GM12878 (cell line): ENCODE results near the gene MYOM1. TPM values are rescaled to one million over a fixed set of nuclear protein-coding genes. Genes with fewer than 3 reads are reported as not detected.

Experiments
- ATAC-seq: fragments of 200-7000 bp; cut with Tn5 transposase; 3 replicates; pipeline ENCODE4 v1.9.1; 2020; ENCODE audit warnings: mild to moderate bottlenecking, moderate library complexity
- BruUV-seq: library from RNA; stranded (reverse); fragments of 400-500 nt; replicated peaks from 2 replicates; lab custom pipeline; 2021; lab: Mats Ljungman, UMichigan
- CTCF ChIA-PET: fragments of 300-600 bp; sonication (Branson Sonifier 250); formaldehyde crosslinking; extraction: SDS; loops from one replicate; lab custom pipeline; 2021; ENCODE audit warnings: inconsistent platforms; lab: Yijun Ruan, JAX
- POLR2A ChIA-PET: fragments of 350-600 bp; formaldehyde crosslinking; extraction: SDS; loops from one replicate; lab custom pipeline; 2021; ENCODE audit warnings: inconsistent platforms; lab: Charles Lee
- RAD21 ChIA-PET: fragments of 300-600 bp; sonication (Branson Sonifier 250); formaldehyde crosslinking; loops from one replicate; lab custom pipeline; 2023; ENCODE audit warnings: antibody characterized with exemption; ENCODE audit not compliant: unreplicated experiment; lab: Charles Lee
- SMC1A ChIA-PET: fragments of 300-600 bp; sonication (Branson Sonifier 250); formaldehyde crosslinking; loops from one replicate; lab custom pipeline; 2023; ENCODE audit not compliant: unreplicated experiment, uncharacterized antibody; lab: Charles Lee
- DNase-seq: peaks from one replicate; pipeline ENCODE4 v3.0.0-alpha.2; 2011; ENCODE audit warnings: low read depth, low spot score
- FAIRE-seq: peaks from 3 replicates; lab custom pipeline; 2011; peaks lifted over from hg19 to GRCh38; lab: Jason Lieb, UNC
- H2AFZ ChIP-seq: 2 replicates; pipeline ENCODE4 v1.6.0; 2011; ENCODE audit warnings: low read depth, low read length, control low read depth; ENCODE audit not compliant: control insufficient read depth
- H3K27ac ChIP-seq: 2 replicates; pipeline ENCODE4 v1.5.1; 2011; ENCODE audit warnings: control low read depth; ENCODE audit not compliant: control insufficient read depth, insufficient read depth
- H3K27me3 ChIP-seq, 2 experiments: replicated peaks in 1 of 2; 2 replicates each; pipeline versions ENCODE4 v1.6.0 to v1.6.1; 2011; ENCODE audit warnings: low read length in 1 of 2; ENCODE audit not compliant: control insufficient read depth in 2 of 2, insufficient read depth in 2 of 2
- H3K36me3 ChIP-seq, 2 experiments: 2 replicates each; pipeline ENCODE4 v1.5.1; 2011; ENCODE audit warnings: low read length in 1 of 2; ENCODE audit not compliant: control insufficient read depth in 2 of 2, insufficient read depth in 2 of 2
- H3K4me1 ChIP-seq: 2 replicates; pipeline ENCODE4 v1.6.1; 2011; ENCODE audit warnings: mild to moderate bottlenecking, low read length, moderate library complexity, mixed read lengths; ENCODE audit not compliant: control insufficient read depth, insufficient read depth
- H3K4me2 ChIP-seq: 2 replicates; pipeline ENCODE4 v1.6.0; 2011; ENCODE audit warnings: control low read depth; ENCODE audit not compliant: control insufficient read depth, insufficient read depth
- H3K4me3 ChIP-seq: fragments of 200-600 bp; sonication (generic); 2 replicates; pipeline ENCODE4 v1.5.1; 2016
- H3K79me2 ChIP-seq: 2 replicates; pipeline ENCODE4 v1.6.0; 2011; ENCODE audit warnings: low read length; ENCODE audit not compliant: control insufficient read depth, insufficient read depth
- H3K9ac ChIP-seq: 2 replicates; pipeline ENCODE4 v1.8.0; 2011; ENCODE audit warnings: low read length, control low read depth, mixed read lengths; ENCODE audit not compliant: control insufficient read depth, insufficient read depth
- H3K9me3 ChIP-seq: replicated peaks from 3 replicates; pipeline ENCODE4 v1.5.1; 2011; ENCODE audit warnings: mild to moderate bottlenecking, low read length; ENCODE audit not compliant: control insufficient read depth, insufficient read depth
- H4K20me1 ChIP-seq: 2 replicates; pipeline ENCODE4 v1.6.0; 2011; ENCODE audit not compliant: control insufficient read depth, insufficient read depth
- ATF2 ChIP-seq: IDR thresholded peaks from 2 replicates; pipeline ENCODE4 v1.6.1; 2012; ENCODE audit warnings: low read length, inconsistent platforms
- CTCF ChIP-seq, 3 experiments: IDR thresholded peaks in 2 of 3; conservative IDR thresholded peaks in 1 of 3; 2 replicates each; pipeline ENCODE4 v1.5.1; 2011; ENCODE audit warnings: low read depth in 3 of 3, low read length in 3 of 3, mild to moderate bottlenecking in 3 of 3, control low read depth in 2 of 3, moderate library complexity in 2 of 3, inconsistent platforms in 1 of 3, mixed read lengths in 1 of 3; ENCODE audit not compliant: control insufficient read depth in 2 of 3, insufficient read depth in 1 of 3; ENCODE audit errors: extremely low read depth in 1 of 3
- ETV6 ChIP-seq, 2 experiments: fragments of 450-650 bp in 1 of 2; IDR thresholded peaks in 1 of 2; conservative IDR thresholded peaks in 1 of 2; 2 replicates each; pipeline ENCODE4 v1.6.1; 2014; ENCODE audit warnings: antibody characterized with exemption in 1 of 2, borderline replicate concordance in 1 of 2, low read depth in 1 of 2, mild to moderate bottlenecking in 1 of 2, moderate library complexity in 1 of 2
- HDAC2 ChIP-seq: fragments of 200-600 bp; sonication (generic); IDR thresholded peaks from 2 replicates; pipeline ENCODE4 v1.6.1; 2017
- IKZF1 ChIP-seq: fragments of 450-650 bp; conservative IDR thresholded peaks from 2 replicates; pipeline ENCODE4 v1.6.1; 2017; ENCODE audit warnings: antibody characterized with exemption, mild to moderate bottlenecking
- KLF5 ChIP-seq: fragments of 450-650 bp; IDR thresholded peaks from 2 replicates; pipeline ENCODE4 v1.6.1; 2014; ENCODE audit warnings: mild to moderate bottlenecking; ENCODE audit not compliant: partially characterized antibody
- MTA3 ChIP-seq: IDR thresholded peaks from 2 replicates; pipeline ENCODE4 v1.6.1; 2012; ENCODE audit warnings: low read length, inconsistent platforms, borderline replicate concordance
- NFYA ChIP-seq: IDR thresholded peaks from 2 replicates; pipeline ENCODE4 v1.6.1; 2011; ENCODE audit warnings: low read depth, mild to moderate bottlenecking, low read length, improper control_type of control experiment, borderline replicate concordance
- NFYB ChIP-seq: IDR thresholded peaks from 2 replicates; pipeline ENCODE4 v1.6.1; 2011; ENCODE audit warnings: low read depth, mild to moderate bottlenecking, low read length, improper control_type of control experiment, moderate library complexity; ENCODE audit not compliant: insufficient read depth
- POLR2AphosphoS5 ChIP-seq: IDR thresholded peaks from 2 replicates; pipeline ENCODE4 v1.6.1; 2011; ENCODE audit warnings: mild to moderate bottlenecking, low read length, inconsistent platforms
- RUNX3 ChIP-seq: IDR thresholded peaks from 2 replicates; pipeline ENCODE4 v1.6.1; 2012; ENCODE audit warnings: low read length, inconsistent platforms
- YBX1 ChIP-seq: fragments of 450-650 bp; IDR thresholded peaks from 2 replicates; pipeline ENCODE4 v1.6.1; 2016; ENCODE audit warnings: antibody characterized with exemption
- ZBTB33 ChIP-seq: fragments of 450-650 bp; IDR thresholded peaks from 2 replicates; pipeline ENCODE4 v1.6.1; 2017; ENCODE audit warnings: mild to moderate bottlenecking
- ZNF217 ChIP-seq: fragments of 450-650 bp; IDR thresholded peaks from 2 replicates; pipeline ENCODE4 v1.6.1; 2017; ENCODE audit warnings: antibody characterized with exemption, mild to moderate bottlenecking
- WGBS: methylation state at CpG from one replicate; pipeline ENCODE4 v1.1.6; 2016; ENCODE audit warnings: low lambda C conversion rate; ENCODE audit not compliant: insufficient replicate concordance, insufficient coverage; ENCODE audit errors: missing lambda C conversion rate; 5-methylcytosine and 5-hydroxymethylcytosine counted together
- in situ Hi-C: fragments of 300-500 bp; cut with MboI; formaldehyde crosslinking; loops from 9 replicates; pipeline ENCODE4 v1.14.3; 2018; ENCODE audit warnings: mixed read lengths
- intact Hi-C: fragments of 100-400 bp; cut with micrococcal nuclease; formaldehyde crosslinking; loops from one replicate; pipeline ENCODE4 v1.14.2; 2022; ENCODE audit not compliant: unreplicated experiment
- polyA plus RNA-seq, 11 experiments: library from polyadenylated mRNA; depleted of rRNA in 4 of 11; unstranded in 6 of 11; stranded (reverse) in 5 of 11; fragments of >200 nt; fragmentation: Nextera tagmentation in 4 of 11; fragmentation: Illumina TruSeq in 1 of 11; extraction: Ambion mirVana in 4 of 11; extraction: Trizol in 1 of 11; gene quantifications; 1 replicate in 1 of 11; 2 replicates in 10 of 11; pipeline versions ENCODE4 v1.2.1 to v1.2.3, GENCODE V29; 2011 to 2016; ENCODE audit warnings: inconsistent platforms in 2 of 11, missing spikeins in 2 of 11, low read depth in 1 of 11
- total RNA-seq, 4 experiments: library from RNA; depleted of rRNA in 3 of 4; stranded (reverse); fragments of >200 nt in 3 of 4; fragmentation: Illumina TruSeq in 1 of 4; extraction: Trizol in 1 of 4; gene quantifications; 2 replicates each; pipeline versions ENCODE4 v1.2.1 to v1.2.3, GENCODE V29; 2013 to 2021

Gene MYOM1
- total and polyA plus RNA-seq, 10 of the 15 experiments (the other 5 are each of a cell fraction or from before 2014, with no cell fraction given): 0.06 to 1.0 (median 0.57) TPM

- TF ChIP-seq ZNF217: no peak
- peak; percentile 85 for TF ChIP-seq POLR2AphosphoS5
- TF ChIP-seq HDAC2: no peak
- TF ChIP-seq NFYB: no peak
- no peak for TF ChIP-seq NFYA
- no peak for TF ChIP-seq ETV6 (conservative IDR thresholded peaks at IDR 0.05 in 1 of 2, IDR thresholded peaks at IDR 0.05 in 1 of 2; ENCODE audit: borderline replicate concordance in 1 of 2, low read depth in 1 of 2)
Measured at GRCh38 chr18:3250237-3251107, 30.7 kb upstream of the MYOM1 start (continued).

- Histone ChIP-seq H4K20me1 (0 out of 2 replicates have a peak, but pooled peaks cover 4% of the 10 kb centered on the region), H3K27me3 (no peaks in the 10 kb centered on the region), H3K9ac (peak overlapping the region; percentile 97), H3K4me2 (peak overlapping the region; percentile 89), H3K36me3 (peaks cover 0 to 6% of the 10 kb centered on the region in 2 experiments; a peak in 2 of 4 replicates), H2AFZ (no peak overlapping the region), H3K27ac (peak overlapping the region; percentile 95), H3K4me1 (peaks cover 9% of the 10 kb centered on the region; the same call in 1 of the 2 replicates), H3K9me3 (no peaks in the 10 kb centered on the region), H3K4me3 (peak overlapping the region; percentile 91), H3K79me2 (peaks cover 89% of the 10 kb centered on the region)
- ChIA-PET CTCF (interaction anchor here (0.9 to 7.1 kb wide), 10 partner anchors 11 to 290 kb away, joined by 3 to 99 read pairs (median 6); no protein-coding TSS in a partner anchor), POLR2A (interaction anchor here (0.6 to 5.7 kb wide), 12 partner anchors 7 to 357 kb away, joined by 3 to 36 read pairs (median 6); partner anchors contain the start of gene MYL12B), RAD21 (interaction anchor here (0.7 to 6.5 kb wide), 11 partner anchors 7 to 276 kb away, joined by 3 to 118 read pairs (median 7); no protein-coding TSS in a partner anchor), SMC1A (interaction anchor here (0.9 to 12.1 kb wide), 11 partner anchors 7 to 479 kb away, joined by 3 to 105 read pairs (median 11); no protein-coding TSS in a partner anchor)
- intact Hi-C loops: loop anchor here (5.0 to 10.0 kb wide), 4 partner anchors 267 to 677 kb away; partner anchors contain the start of genes METTL4 and NDC80
- in situ Hi-C loops: loop anchor here (5.0 kb wide), 2 partner anchors 252 to 312 kb away; no protein-coding TSS in a partner anchor
- ATAC-seq: peak; percentile 13
- 1% methylated on average over 9 of the region's 9 CpGs for whole genome bisulfite sequencing
- TSS peak; percentile 73 for BruUV-seq
- peak; percentile 56 for FAIRE-seq
- DNase-seq: no peak
- TF ChIP-seq RUNX3 (peak; percentile 74), IKZF1 (no peak), ATF2 (peak; percentile 33; the same call in 1 of the 2 replicates), KLF5 (no peak), YBX1 (no peak), MTA3 (peak; percentile 33; the same call in 1 of the 2 replicates), CTCF (IDR thresholded peaks at IDR 0.05 in 2 of 3, conservative IDR thresholded peaks at IDR 0.05 in 1 of 3; ENCODE audit: control insufficient read depth in 2 of 3, extremely low read depth in 1 of 3, insufficient read depth in 1 of 3, low read depth in 3 of 3, low read length in 3 of 3) (no peak), POLR2AphosphoS5 (0 out of 2 replicates have a peak, but pooled peaks have one; percentile 23), ZBTB33 (no peak)
Measured at GRCh38 chr18:3248658-3249359, 29.0 kb upstream of the MYOM1 start.
